ENCODE data around the gene ALG12. TPM values are rescaled to one million over a fixed set of nuclear protein-coding genes. Genes with fewer than 3 reads are reported as not detected.

Gene ALG12
- total and polyA plus RNA-seq, 9 donors = 3.5 to 19.2 (median 13.7) TPM

- Histone ChIP-seq H3K4me1 (ENCODE audit: insufficient read depth) (peaks cover 28% of the 10 kb centered on the region), H3K27me3 (no peaks in the 10 kb centered on the region), H3K36me3 (no peaks in the 10 kb centered on the region), H3K27ac (peak overlapping the region in 1 of 2 donors; percentile 31), H3K9me3 (no peaks in the 10 kb centered on the region), H3K4me3 (peak overlapping the region; percentile 82)
- intact Hi-C loops (cut with DNase I) = no loop called here
- TF ChIP-seq EP300 (IDR thresholded peaks at IDR 0.05) (no peak), POLR2A (IDR thresholded peaks at IDR 0.05) (no peak), CTCF (IDR thresholded peaks at IDR 0.05) (no peak)
- peak in 2 of 5 donors; percentile 38 to 58 for DNase-seq
- 57 to 63% (median 60%) methylated on average over 6 of the region's 6 CpGs for WGBS, 3 donors
Observed at GRCh38 chr22:49963647-49964026, 45.4 kb upstream of the ALG12 start.

- H3K9me3 ChIP-seq = no peaks in the 10 kb centered on the region
- H3K4me3 ChIP-seq = peak overlapping the region; percentile 82
- peaks cover 28% of the 10 kb centered on the region for H3K4me1 ChIP-seq (ENCODE audit: insufficient read depth)
- TF ChIP-seq POLR2A (IDR thresholded peaks at IDR 0.05) (no peak), CTCF (IDR thresholded peaks at IDR 0.05) (no peak), EP300 (IDR thresholded peaks at IDR 0.05) (no peak)
- peak overlapping the region; percentile 31 to 49 for H3K27ac ChIP-seq
- H3K27me3 ChIP-seq = no peaks in the 10 kb centered on the region
- no peaks in the 10 kb centered on the region for H3K36me3 ChIP-seq
- intact Hi-C loops (cut with DNase I) = no loop called here
- peak; percentile 49 to 76 (median 70) for DNase-seq
- 56 to 59% (median 58%) methylated on average over 55 to 63 of the region's 63 CpGs for WGBS, 3 donors
Observed at GRCh38 chr22:49962751-49963646, 44.8 kb upstream of the ALG12 start.

GRCh38 chr22:49962012-49962750 lies 43.9 kb upstream of the ALG12 start:
- Histone ChIP-seq H3K36me3 (no peaks in the 10 kb centered on the region), H3K9me3 (no peaks in the 10 kb centered on the region), H3K4me3 (peak overlapping the region; percentile 82), H3K27me3 (no peaks in the 10 kb centered on the region), H3K4me1 (ENCODE audit: insufficient read depth) (peaks cover 20% of the 10 kb centered on the region), H3K27ac (peak overlapping the region; percentile 97 to 99)
- TF ChIP-seq POLR2A (IDR thresholded peaks at IDR 0.05) = no peak
- peak in 1 of 3 donors; percentile 8 for TF ChIP-seq CTCF (IDR thresholded peaks at IDR 0.05)
- TF ChIP-seq EP300 (IDR thresholded peaks at IDR 0.05) = no peak
- peak; percentile 91 to 95 (median 93) for DNase-seq
- intact Hi-C loops (cut with DNase I) = no loop called here
- WGBS, 3 donors = 2 to 14% (median 4%) methylated on average over 13 to 69 of the region's 70 CpGs

- peak overlapping the region; percentile 97 to 99 for H3K27ac ChIP-seq
- H3K9me3 ChIP-seq = no peaks in the 10 kb centered on the region
- peaks cover 14% of the 10 kb centered on the region for H3K4me1 ChIP-seq (ENCODE audit: insufficient read depth)
- no peaks in the 10 kb centered on the region for H3K27me3 ChIP-seq
- H3K4me3 ChIP-seq = peak overlapping the region; percentile 82
- intact Hi-C loops (cut with DNase I) = no loop called here
- H3K36me3 ChIP-seq = no peaks in the 10 kb centered on the region
- 1 to 2% (median 1%) methylated on average over 24 to 49 of the region's 49 CpGs for WGBS, 3 donors
- TF ChIP-seq CTCF (IDR thresholded peaks at IDR 0.05) = no peak
- TF ChIP-seq EP300 (IDR thresholded peaks at IDR 0.05) = no peak
- no peak for TF ChIP-seq POLR2A (IDR thresholded peaks at IDR 0.05)
- DNase-seq = no peak
Observed at GRCh38 chr22:49961601-49962011, 43.4 kb upstream of the ALG12 start.

Measured in ovary (tissue), 9 donors.